NCI-H2107 treated with DMSO at 0.1 percent for 48 hours (cell line): ENCODE data around the gene FAM20C.

Experiments
- DNase-seq: peaks from one replicate; lab custom pipeline; 2025; ENCODE audit not compliant: unreplicated experiment; lab: John Stamatoyannopoulos, UW

FAM20C gene

DNA sequence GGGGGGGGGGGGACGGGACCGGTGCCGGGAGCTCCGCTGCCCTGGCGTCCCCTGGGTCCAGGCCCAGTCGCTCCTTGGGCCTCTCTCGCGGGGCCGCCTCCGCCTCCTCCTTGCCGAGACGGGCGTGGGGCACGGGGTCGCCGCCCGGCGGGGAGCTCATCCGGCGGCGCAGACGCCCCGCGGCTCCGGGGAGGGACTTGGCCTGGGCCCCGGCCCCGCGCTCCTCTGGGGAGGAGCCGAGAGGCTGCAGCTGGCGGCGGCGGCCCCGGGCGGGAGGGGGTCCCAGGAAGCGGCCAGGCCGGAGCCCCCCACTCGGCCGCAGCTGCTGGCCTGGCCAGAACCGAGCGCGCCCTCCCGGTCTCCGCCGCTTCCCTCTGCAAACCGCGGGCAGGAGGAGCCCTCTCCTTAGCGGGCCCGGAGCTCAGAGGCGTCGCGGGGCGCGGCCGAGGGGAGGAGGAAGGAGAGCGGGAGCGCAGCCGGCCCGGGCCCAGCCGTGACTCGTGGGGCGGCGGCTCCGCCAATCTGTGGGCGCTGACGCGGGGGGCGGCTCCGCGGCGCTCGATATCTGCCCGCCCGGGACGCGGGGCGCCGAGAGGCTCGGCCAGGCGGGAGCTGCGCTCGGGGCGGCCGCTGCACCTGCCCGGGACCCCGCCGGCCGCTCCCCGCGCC, at the start of gene FAM20C:
Gene FAM20C (plus strand): TSS at position 591 of the 669 bp plus-strand sequence. CDS start 629 bp downstream, outside the sequence.
- DNase-seq, result no peak

DNA sequence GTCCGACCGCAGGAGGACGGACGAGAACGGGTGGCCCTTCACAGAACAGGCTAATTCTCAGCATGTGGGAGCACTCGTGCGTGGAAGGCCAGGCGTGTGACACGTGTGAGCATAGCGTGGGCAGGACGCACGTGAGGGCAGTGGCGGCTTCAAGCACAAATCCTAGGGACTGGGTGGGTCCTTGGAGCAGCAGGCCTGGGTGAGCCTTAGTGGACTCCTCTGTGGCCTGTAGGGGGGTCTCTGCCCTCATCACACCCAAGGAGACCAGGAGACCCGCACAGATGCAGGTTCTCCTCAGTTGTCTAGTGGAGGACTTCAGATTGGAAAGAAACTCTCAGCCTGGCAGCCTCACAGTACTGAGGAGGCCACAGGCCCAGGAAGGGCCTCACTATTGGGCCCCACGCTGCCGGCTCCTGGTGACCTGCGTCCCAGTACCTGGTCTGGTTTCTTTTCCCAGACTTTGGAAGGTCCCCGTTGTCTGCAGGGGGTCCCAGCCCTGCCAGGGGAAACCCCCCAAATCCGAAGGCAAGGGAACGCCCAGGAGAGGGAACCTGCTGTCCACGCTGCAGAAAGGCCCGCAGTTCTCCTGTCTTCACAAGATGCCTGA, 49.1 kb upstream of the FAM20C start:
- DNase-seq, result no peak

GRCh38 chr7:143811-144453, 48.4 kb upstream of the FAM20C start:
- DNase-seq, result no peak

GRCh38 chr7:144454-144826, 47.9 kb upstream of the FAM20C start:
- DNase-seq, result no peak

DNA sequence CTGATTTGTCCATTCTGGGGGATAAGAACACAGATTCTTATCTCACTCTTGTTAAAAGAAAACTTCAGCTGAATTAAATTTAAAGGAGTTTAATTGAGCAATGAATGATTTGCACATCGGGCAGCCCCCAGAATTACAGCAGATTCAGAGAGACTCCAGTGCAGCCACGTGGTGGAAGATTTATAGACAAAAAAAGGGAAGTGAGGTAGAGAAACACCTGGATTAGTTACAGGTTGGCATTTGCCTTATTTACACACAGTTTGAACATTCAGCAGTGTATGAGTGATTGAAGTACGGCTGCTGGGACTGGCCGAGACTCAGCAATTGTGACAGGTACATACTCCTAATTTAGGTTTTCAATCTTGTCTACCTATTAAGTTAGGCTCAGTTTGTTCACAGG, 46.5 kb upstream of the FAM20C start:
- no peak for DNase-seq

DNA sequence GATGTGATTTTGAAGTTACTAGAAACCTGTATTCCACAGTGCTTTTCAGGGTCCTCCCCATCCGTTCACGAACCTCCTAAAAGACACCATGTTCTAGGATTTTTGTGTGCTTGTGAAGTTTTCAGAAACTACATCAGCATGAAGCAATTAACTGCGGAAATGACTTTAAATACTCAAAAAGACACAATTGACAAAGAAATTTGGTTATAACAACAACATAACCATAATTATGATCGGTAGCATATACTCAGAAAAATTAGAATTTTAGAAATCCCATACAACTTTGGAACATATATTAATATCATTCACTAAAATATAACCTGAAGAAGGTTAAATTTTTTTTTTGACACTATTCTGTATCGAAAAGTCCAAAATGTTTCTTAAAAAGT, 43.8 kb upstream of the FAM20C start:
- DNase-seq, result no peak

DNA sequence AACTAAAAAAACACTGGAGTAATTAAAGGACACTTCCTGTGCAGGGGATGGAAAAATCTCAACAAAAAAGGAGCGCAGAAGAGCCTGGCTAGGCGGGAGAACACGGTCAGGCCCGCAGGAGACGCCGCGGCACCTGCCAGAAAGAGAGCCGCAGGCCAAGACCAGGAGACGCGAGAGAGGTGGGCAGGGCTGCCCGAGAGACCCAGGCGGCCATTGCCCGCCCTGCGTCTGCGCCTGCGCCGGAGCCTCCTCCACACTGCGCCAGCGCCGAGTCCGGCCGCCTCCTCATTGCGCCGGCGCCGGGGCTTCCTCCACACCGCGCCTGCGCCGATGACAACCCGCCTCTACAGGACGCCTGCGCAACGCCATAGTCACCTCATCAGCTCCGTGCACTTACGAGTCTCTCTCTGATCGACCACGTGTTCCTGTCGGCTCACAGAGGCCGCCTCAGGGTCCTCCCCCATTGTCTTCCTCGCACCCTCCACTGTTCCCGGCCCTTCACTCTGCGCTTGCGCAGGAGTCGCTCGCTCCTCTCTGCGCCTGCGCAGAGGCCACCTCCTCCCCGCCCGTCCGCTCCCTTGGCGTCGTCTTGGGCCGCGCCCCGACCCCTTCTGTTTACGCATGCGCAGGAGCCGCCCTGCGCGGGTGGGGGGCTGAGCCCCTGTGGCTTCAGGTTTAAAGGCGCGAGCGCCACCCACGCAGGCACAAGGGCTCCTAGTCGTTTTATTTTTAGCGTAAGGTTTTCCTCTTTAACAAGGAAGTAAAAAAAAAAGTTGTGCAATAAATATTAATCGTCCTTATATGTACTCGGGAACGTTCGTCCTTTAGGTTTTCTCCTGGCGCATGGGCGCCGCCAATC, 43.2 kb upstream of the FAM20C start:
- DNase-seq, result peak; percentile 96

- DNase-seq, result no peak
These were observed 42.4 kb upstream of the FAM20C start for GRCh38 chr7:149791-150636.

- no peak for DNase-seq
These were observed 41.6 kb upstream of the FAM20C start for GRCh38 chr7:150811-151221.

DNA sequence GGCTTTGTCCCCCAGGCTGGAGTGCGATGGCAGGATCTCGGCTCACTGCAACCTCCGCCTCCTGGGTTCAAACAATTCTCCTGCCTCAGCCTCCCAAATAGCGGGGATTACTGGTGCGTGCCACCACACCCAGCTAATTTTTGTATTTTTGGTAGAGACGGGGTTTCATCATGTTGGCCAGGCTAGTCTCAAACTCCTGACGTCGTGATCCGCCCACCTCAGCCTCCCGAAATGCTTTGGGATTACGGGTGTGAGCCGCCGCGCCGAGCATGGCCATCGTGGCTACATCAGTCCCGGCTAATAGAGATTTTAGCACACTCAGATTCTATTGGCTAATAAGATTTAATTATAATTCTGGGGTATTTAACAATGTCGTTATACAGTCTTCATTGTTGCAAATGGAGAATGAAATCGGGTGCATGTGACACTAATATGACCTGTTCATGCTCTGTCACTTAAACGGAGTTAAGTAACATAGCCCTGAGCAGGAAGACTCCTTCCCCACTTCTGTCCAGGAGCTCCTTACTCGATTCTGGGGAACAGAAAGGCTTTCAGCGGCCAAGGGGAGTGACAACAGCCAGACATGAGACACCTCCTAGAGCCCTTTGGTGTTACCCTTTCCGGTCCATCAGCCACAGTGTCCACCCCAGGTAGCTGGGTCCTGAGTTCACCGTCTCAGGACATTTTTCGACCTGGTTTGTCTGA, 40.9 kb upstream of the FAM20C start:
- no peak for DNase-seq

DNA sequence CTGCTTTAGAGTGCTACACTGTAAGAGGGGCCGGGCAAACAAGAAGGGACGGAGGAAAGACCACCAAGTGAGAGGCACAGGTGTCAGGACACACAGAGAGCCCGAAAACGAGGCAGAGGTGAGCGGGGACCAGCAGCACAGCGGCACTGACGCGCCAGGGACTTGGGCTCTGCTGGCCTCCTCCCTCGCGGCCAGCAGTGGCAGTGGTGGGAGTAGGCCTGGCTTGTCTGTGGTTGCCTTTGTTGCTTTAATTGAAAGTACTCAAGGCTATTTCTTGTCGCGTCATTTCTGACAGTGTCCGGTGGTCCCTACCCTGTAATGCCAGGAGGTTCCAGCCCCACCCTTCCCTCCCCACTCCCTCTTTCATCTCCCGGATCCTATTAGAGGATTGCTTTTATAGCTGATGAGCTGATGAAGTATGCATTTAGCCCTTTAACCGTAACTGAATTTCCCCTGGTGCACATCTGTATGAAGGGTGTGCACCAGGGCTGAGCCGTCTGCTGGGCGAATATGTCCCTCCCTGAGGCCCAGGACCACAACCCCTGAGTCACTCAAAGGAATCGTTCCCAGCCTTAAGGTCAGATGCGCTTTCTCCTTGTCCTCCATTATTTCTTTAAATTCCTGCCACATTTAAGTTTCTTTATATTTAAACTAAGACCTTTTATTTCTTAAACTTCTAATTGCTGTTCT, 39.5 kb upstream of the FAM20C start:
- no peak for DNase-seq

- DNase-seq, result no peak
These were observed 38.8 kb upstream of the FAM20C start for GRCh38 chr7:153604-154003.

- DNase-seq, result no peak
These were observed 38.1 kb upstream of the FAM20C start for GRCh38 chr7:154096-154799.

GRCh38 chr7:155469-155900, 36.9 kb upstream of the FAM20C start:
- DNase-seq, result no peak

GRCh38 chr7:156111-157007, 36.0 kb upstream of the FAM20C start:
- DNase-seq, result no peak

DNA sequence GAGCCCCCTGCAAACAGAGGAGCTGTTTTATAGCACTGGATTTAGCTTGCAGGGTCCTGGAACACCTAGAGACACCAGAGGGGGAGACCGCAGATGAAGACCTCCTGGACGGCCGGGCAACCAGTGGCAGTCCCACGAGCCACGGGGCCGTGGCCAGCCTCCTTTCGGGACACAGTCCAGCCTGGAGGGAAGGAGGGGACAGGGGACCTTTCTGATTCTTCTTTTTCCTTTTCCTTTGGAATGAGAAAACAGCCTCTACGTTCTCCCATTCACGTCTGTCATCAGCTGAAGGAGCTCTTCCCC, 35.4 kb upstream of the FAM20C start:
- DNase-seq, result no peak

- peak; percentile 10 for DNase-seq
These were observed 34.4 kb upstream of the FAM20C start for GRCh38 chr7:157771-158625.
